Liver (tissue), 9 donors: Measurements from ENCODE around the gene PLEKHF1. TPM values are rescaled to one million over a fixed set of nuclear protein-coding genes. Genes with fewer than 3 reads are reported as not detected.

Source experiments
- DNase-seq: peaks from one replicate; pipeline ENCODE4 v3.0.0-alpha.2; 2017; ENCODE audit warnings: low spot score
- H3K27ac ChIP-seq, 2 donors: one replicate each; pipeline ENCODE4 v1.7.0; 2013; ENCODE audit warnings: inconsistent platforms in 2 of 2, low read length in 2 of 2, control low read depth in 1 of 2, low read depth in 1 of 2, mild to moderate bottlenecking in 1 of 2
- H3K27me3 ChIP-seq, 4 donors: one replicate each; pipeline versions ENCODE4 v1.6.1 to v1.7.0; 2013; ENCODE audit warnings: low read length in 3 of 4, inconsistent platforms in 1 of 4, mild to moderate bottlenecking in 1 of 4, moderate library complexity in 1 of 4; ENCODE audit not compliant: control insufficient read depth in 4 of 4, insufficient read depth in 4 of 4
- H3K36me3 ChIP-seq, 4 donors: one replicate each; pipeline versions ENCODE4 v1.6.1 to v1.7.0; 2013; ENCODE audit warnings: low read length in 3 of 4, mild to moderate bottlenecking in 3 of 4, low read depth in 1 of 4, moderate library complexity in 1 of 4; ENCODE audit not compliant: control insufficient read depth in 4 of 4, insufficient read depth in 3 of 4
- H3K4me1 ChIP-seq, 4 donors: one replicate each; pipeline versions ENCODE4 v1.6.1 to v1.7.0; 2013; ENCODE audit warnings: low read length in 3 of 4, mild to moderate bottlenecking in 3 of 4, moderate library complexity in 1 of 4; ENCODE audit not compliant: control insufficient read depth in 4 of 4, insufficient read depth in 4 of 4
- H3K4me3 ChIP-seq, 3 donors: one replicate each; pipeline versions ENCODE4 v1.6.1 to v1.7.0; 2013; ENCODE audit warnings: low read length in 3 of 3, control low read depth in 1 of 3, low read depth in 1 of 3, mild to moderate bottlenecking in 1 of 3
- H3K9ac ChIP-seq, 2 donors: one replicate each; pipeline ENCODE4 v1.7.0; 2013; ENCODE audit warnings: low read length in 2 of 2, mild to moderate bottlenecking in 2 of 2, moderate library complexity in 2 of 2, control low read depth in 1 of 2, low read depth in 1 of 2
- H3K9me3 ChIP-seq, 4 donors: one replicate each; pipeline versions ENCODE4 v1.6.1 to v1.7.0; 2013; ENCODE audit warnings: low read length in 3 of 4; ENCODE audit not compliant: control insufficient read depth in 4 of 4
- EGR1 ChIP-seq, 2 donors: IDR thresholded peaks; 2 replicates each; pipeline ENCODE4 v1.6.1; 2016 to 2018; ENCODE audit warnings: antibody characterized with exemption in 2 of 2, low read depth in 2 of 2
- GABPA ChIP-seq, 2 donors: IDR thresholded peaks in 1 of 2; conservative IDR thresholded peaks in 1 of 2; 2 replicates each; pipeline ENCODE4 v1.6.1; 2016; ENCODE audit warnings: antibody characterized with exemption in 2 of 2, mild to moderate bottlenecking in 1 of 2, moderate library complexity in 1 of 2
- HNF4A ChIP-seq, 2 donors: conservative IDR thresholded peaks; 2 replicates each; pipeline ENCODE4 v1.6.1; 2016; ENCODE audit warnings: antibody characterized with exemption in 2 of 2, mild to moderate bottlenecking in 2 of 2
- JUND ChIP-seq, 2 donors: IDR thresholded peaks; 2 replicates each; pipeline ENCODE4 v1.6.1; 2016; ENCODE audit warnings: antibody characterized with exemption in 2 of 2
- NR2F2 ChIP-seq: IDR thresholded peaks from 2 replicates; pipeline ENCODE4 v1.6.1; 2016; ENCODE audit warnings: antibody characterized with exemption
- RAD21 ChIP-seq, 2 donors: IDR thresholded peaks; 2 replicates each; pipeline ENCODE4 v1.6.1; 2016; ENCODE audit warnings: antibody characterized with exemption in 2 of 2, mild to moderate bottlenecking in 2 of 2
- RXRA ChIP-seq, 2 donors: IDR thresholded peaks; 2 replicates each; pipeline ENCODE4 v1.6.1; 2017 to 2018; ENCODE audit warnings: antibody characterized with exemption in 2 of 2, mild to moderate bottlenecking in 1 of 2
- SP1 ChIP-seq: IDR thresholded peaks from 2 replicates; pipeline ENCODE4 v1.6.1; 2018; ENCODE audit warnings: antibody characterized with exemption, mild to moderate bottlenecking
- WGBS: extraction: QIAGEN DNeasy Blood & Tissue Kit; methylation state at CpG from one replicate; pipeline ENCODE4 v1.1.7; 2013; 5-methylcytosine and 5-hydroxymethylcytosine counted together
- polyA plus RNA-seq, 2 donors: library from polyadenylated mRNA; stranded (reverse) in 1 of 2; unstranded in 1 of 2; fragments of 200-250 nt in 1 of 2; fragments of >200 nt in 1 of 2; fragmentation: Nextera tagmentation in 1 of 2; extraction: Ambion mirVana in 1 of 2; gene quantifications; one replicate each; pipeline versions ENCODE4 v1.2.1 to v1.2.3, GENCODE V29; 2013 to 2015
- total RNA-seq, 2 donors: library from RNA; depleted of rRNA; stranded (reverse); fragments of >200 nt; gene quantifications; one replicate each; pipeline ENCODE4 v1.2.3, GENCODE V29; 2014
- TF ChIP-seq, protein P1 (sequence below): IDR thresholded peaks from 2 replicates; pipeline ENCODE4 v1.6.1; 2016; ENCODE audit warnings: antibody characterized with exemption
- TF ChIP-seq, protein P2 (sequence below): fragments of 150-350 bp; IDR thresholded peaks from 2 replicates; pipeline ENCODE4 v1.5.1; 2017; ENCODE audit warnings: improper control_type of control experiment, low read depth, low read length; ENCODE audit not compliant: missing input control
- TF ChIP-seq, protein P3 (sequence below): IDR thresholded peaks from 2 replicates; pipeline ENCODE4 v1.6.1; 2016; ENCODE audit warnings: antibody characterized with exemption
- donor health status: healthy.
- donor health status: healthy.
- donor health status: healthy.
- donor health status: healthy.
- donor health status: healthy.

PLEKHF1 gene
- total and polyA plus RNA-seq, 4 donors: 2.9 to 15.1 (median 8.9) TPM

DNA sequence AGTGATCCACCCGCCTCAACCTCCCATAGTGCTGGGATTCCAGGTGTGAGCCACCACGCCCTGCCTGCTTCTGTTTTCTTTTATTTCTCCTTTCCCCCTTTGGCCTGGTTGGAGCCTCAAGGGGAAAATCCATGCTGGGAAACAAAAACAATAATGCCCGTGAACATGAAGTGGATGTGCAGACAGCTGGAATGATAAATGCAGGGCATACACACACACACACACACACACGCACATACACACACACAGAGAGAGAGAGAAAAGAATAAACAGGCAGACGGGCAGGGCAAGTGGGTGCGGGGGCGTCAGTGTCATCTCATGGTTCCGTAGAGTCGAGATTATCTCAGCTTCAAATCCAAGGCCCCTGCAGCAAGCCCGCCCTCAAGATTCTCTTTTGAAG lies 4.4 kb upstream of the PLEKHF1 start:
- no peak for TF ChIP-seq HNF4A (conservative IDR thresholded peaks at IDR 0.05)
- Histone ChIP-seq H3K27ac (no peak overlapping the region), H3K27me3 (no peaks in the 10 kb centered on the region), H3K4me3 (no peak overlapping the region), H3K9ac (no peak overlapping the region), H3K36me3 (no peaks in the 10 kb centered on the region), H3K4me1 (peaks cover 7 to 23% (median 15%) of the 10 kb centered on the region in 4 donors), H3K9me3 (no peaks in the 10 kb centered on the region)
- DNase-seq: no peak
- WGBS: 74% methylated on average over 10 of the region's 10 CpGs

DNA sequence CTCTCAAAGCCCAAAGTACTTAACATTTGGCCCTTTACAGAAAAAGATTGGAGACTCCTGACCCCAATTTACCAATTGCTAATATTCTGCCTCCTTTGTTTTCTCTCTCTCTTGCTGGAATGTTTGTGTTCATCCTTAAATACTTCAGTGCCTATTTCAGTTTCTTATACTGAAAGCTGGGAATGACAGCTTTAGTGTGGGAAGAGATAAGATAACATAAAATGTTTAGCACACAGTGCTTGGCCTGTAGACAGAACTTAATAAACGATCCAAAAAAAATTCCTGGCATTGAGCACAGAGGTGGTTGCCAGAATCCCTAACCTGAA lies 3.0 kb upstream of the PLEKHF1 start:
- WGBS: 14% methylated on average over 1 of the region's 1 CpG
- no peak for DNase-seq
- Histone ChIP-seq H3K27me3 (no peaks in the 10 kb centered on the region), H3K36me3 (no peaks in the 10 kb centered on the region), H3K27ac (peak overlapping the region; percentile 14 to 56), H3K4me1 (peaks cover 8 to 36% (median 21%) of the 10 kb centered on the region in 4 donors), H3K9ac (no peak overlapping the region), H3K4me3 (no peak overlapping the region), H3K9me3 (no peaks in the 10 kb centered on the region)
- TF ChIP-seq SP1 (no peak), NR2F2 (peak; percentile 42), RXRA (IDR thresholded peaks at IDR 0.05) (peak in 1 of 2 donors; percentile 32), RAD21 (IDR thresholded peaks at IDR 0.05) (peak; percentile 5 to 9), GABPA (IDR thresholded peaks at IDR 0.05 in 1 of 2, conservative IDR thresholded peaks at IDR 0.05 in 1 of 2) (no peak), EGR1 (IDR thresholded peaks at IDR 0.05; ENCODE audit: low read depth in 2 of 2) (no peak), JUND (IDR thresholded peaks at IDR 0.05) (no peak)
- TF ChIP-seq, protein P1, sequence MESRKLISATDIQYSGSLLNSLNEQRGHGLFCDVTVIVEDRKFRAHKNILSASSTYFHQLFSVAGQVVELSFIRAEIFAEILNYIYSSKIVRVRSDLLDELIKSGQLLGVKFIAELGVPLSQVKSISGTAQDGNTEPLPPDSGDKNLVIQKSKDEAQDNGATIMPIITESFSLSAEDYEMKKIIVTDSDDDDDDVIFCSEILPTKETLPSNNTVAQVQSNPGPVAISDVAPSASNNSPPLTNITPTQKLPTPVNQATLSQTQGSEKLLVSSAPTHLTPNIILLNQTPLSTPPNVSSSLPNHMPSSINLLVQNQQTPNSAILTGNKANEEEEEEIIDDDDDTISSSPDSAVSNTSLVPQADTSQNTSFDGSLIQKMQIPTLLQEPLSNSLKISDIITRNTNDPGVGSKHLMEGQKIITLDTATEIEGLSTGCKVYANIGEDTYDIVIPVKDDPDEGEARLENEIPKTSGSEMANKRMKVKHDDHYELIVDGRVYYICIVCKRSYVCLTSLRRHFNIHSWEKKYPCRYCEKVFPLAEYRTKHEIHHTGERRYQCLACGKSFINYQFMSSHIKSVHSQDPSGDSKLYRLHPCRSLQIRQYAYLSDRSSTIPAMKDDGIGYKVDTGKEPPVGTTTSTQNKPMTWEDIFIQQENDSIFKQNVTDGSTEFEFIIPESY: no peak
- TF ChIP-seq, protein P2, sequence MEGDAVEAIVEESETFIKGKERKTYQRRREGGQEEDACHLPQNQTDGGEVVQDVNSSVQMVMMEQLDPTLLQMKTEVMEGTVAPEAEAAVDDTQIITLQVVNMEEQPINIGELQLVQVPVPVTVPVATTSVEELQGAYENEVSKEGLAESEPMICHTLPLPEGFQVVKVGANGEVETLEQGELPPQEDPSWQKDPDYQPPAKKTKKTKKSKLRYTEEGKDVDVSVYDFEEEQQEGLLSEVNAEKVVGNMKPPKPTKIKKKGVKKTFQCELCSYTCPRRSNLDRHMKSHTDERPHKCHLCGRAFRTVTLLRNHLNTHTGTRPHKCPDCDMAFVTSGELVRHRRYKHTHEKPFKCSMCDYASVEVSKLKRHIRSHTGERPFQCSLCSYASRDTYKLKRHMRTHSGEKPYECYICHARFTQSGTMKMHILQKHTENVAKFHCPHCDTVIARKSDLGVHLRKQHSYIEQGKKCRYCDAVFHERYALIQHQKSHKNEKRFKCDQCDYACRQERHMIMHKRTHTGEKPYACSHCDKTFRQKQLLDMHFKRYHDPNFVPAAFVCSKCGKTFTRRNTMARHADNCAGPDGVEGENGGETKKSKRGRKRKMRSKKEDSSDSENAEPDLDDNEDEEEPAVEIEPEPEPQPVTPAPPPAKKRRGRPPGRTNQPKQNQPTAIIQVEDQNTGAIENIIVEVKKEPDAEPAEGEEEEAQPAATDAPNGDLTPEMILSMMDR: no peak

DNA sequence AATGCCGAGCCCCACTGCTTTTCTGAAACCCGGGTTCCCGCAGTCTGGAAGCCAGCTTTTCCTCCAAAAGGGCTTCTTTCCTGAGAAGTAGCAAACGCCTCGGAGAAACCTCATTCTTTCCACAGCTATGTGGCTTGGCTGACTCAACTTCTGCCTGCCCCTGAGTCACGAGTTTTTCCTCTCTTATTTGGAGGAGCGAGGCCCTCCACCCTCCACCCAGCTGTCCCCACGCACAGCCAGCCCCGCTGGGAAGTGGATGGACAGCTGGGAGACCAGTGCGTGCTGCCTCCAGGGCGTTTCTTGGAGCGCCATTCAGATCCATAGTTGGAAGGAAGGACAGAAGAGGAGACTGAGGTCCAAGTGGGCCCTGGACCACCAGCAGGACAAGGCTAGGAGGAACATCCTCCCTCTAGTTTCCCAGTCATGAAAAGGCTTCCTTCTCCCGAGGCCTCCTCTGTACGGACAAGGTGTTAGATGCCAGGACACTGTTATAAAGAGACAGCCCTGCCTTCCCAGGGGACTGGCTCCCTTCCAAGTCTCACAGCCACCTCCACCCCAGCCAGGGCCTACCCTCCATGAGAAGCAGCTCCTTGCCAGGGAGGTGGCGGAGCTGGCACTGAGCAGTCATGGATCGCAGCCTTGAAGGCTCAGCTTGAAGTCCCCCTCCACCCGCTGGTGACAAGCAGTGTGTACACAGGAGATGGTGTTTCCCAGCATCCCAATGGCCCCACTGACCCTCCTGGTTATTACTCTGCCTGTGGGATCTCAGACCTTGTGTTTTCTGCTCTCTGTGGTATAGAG lies 2.5 kb upstream of the PLEKHF1 start:
- no peak overlapping the region for H3K9ac ChIP-seq

More for the DNA sequence above, 2.5 kb upstream of the PLEKHF1 start:
- DNase-seq: no peak
- Histone ChIP-seq H3K36me3 (no peaks in the 10 kb centered on the region), H3K27me3 (no peaks in the 10 kb centered on the region), H3K4me1 (peaks cover 14 to 41% (median 26%) of the 10 kb centered on the region in 4 donors), H3K4me3 (no peak overlapping the region), H3K9me3 (no peaks in the 10 kb centered on the region), H3K27ac (peak overlapping the region; percentile 14 to 56)
- peak in 1 of 2 donors; percentile 32 for TF ChIP-seq JUND (IDR thresholded peaks at IDR 0.05)
- TF ChIP-seq, protein P3, sequence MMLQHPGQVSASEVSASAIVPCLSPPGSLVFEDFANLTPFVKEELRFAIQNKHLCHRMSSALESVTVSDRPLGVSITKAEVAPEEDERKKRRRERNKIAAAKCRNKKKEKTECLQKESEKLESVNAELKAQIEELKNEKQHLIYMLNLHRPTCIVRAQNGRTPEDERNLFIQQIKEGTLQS: no peak
- WGBS: 56% methylated on average over 17 of the region's 17 CpGs
